ENCODE results near the gene TMEM191C.
"Not testable (repeated sequence)": the region's sequence is repeated elsewhere in the genome, so short reads cannot be mapped to it uniquely, and the experiment has no call there.

The TMEM191C gene

GRCh38 chr22:21473664-21474063 lies 6.5 kb downstream of the TMEM191C start:
- not testable (repeated sequence) for DNase-seq

- not testable (repeated sequence) for DNase-seq
Measured at GRCh38 chr22:21484039-21484438, 16.9 kb downstream of the TMEM191C start.

- not testable (repeated sequence) for DNase-seq
Measured at GRCh38 chr22:21487723-21488122, 20.5 kb downstream of the TMEM191C start.

GRCh38 chr22:21489149-21489680 lies 22.0 kb downstream of the TMEM191C start:
- not testable (repeated sequence) for DNase-seq

GRCh38 chr22:21490556-21490955 lies 23.4 kb downstream of the TMEM191C start:
- not testable (repeated sequence) for DNase-seq

GRCh38 chr22:21492271-21492670 lies 25.1 kb downstream of the TMEM191C start:
- DNase-seq = not testable (repeated sequence)

- DNase-seq = not testable (repeated sequence)
Measured at GRCh38 chr22:21493789-21494782, 26.9 kb downstream of the TMEM191C start.

GRCh38 chr22:21497984-21498383 lies 30.8 kb downstream of the TMEM191C start:
- DNase-seq = not testable (repeated sequence)

GRCh38 chr22:21498489-21498888 lies 31.3 kb downstream of the TMEM191C start:
- not testable (repeated sequence) for DNase-seq

GRCh38 chr22:21499623-21500506 lies 32.7 kb downstream of the TMEM191C start:
- DNase-seq = not testable (repeated sequence)

- DNase-seq = not testable (repeated sequence)
Measured at GRCh38 chr22:21510397-21510796, 43.2 kb downstream of the TMEM191C start.

GRCh38 chr22:21512022-21512421 lies 44.8 kb downstream of the TMEM191C start:
- not testable (repeated sequence) for DNase-seq

- not testable (repeated sequence) for DNase-seq
Measured at GRCh38 chr22:21514117-21514516, 46.9 kb downstream of the TMEM191C start.

- DNase-seq = not testable (repeated sequence)
Measured at GRCh38 chr22:21515234-21515633, 48.0 kb downstream of the TMEM191C start.

- not testable (repeated sequence) for DNase-seq
Measured at GRCh38 chr22:21516522-21516921, 49.3 kb downstream of the TMEM191C start.

GRCh38 chr22:21516970-21517764 lies 50.0 kb downstream of the TMEM191C start:
- DNase-seq = not testable (repeated sequence)

Measured in NCI-H1092 (cell line).